Astrocyte (in vitro differentiated cells and primary cell): ENCODE results near the gene RAB40C.

Source experiments
- CTCF ChIP-seq: IDR thresholded peaks from 2 replicates; pipeline ENCODE4 v1.5.1; 2011; ENCODE audit warnings: low read depth, mild to moderate bottlenecking, inconsistent platforms, low read length, moderate library complexity; ENCODE audit not compliant: insufficient read depth
- EZH2 ChIP-seq: IDR thresholded peaks from 2 replicates; pipeline ENCODE4 v1.6.1; 2012; ENCODE audit warnings: mild to moderate bottlenecking, low read length, inconsistent platforms; ENCODE audit not compliant: insufficient read depth

- TF ChIP-seq CTCF = no peak
- TF ChIP-seq EZH2 = no peak
Observed at GRCh38 chr16:595094-595528, 5.2 kb downstream of the RAB40C start.
